Cortex of kidney (tissue), 1 donor: ENCODE data around the gene LRRC27.

Experiments used
- DNase-seq: peaks from one replicate; lab custom pipeline; 2025; lab: John Stamatoyannopoulos, UW

The LRRC27 gene

DNA sequence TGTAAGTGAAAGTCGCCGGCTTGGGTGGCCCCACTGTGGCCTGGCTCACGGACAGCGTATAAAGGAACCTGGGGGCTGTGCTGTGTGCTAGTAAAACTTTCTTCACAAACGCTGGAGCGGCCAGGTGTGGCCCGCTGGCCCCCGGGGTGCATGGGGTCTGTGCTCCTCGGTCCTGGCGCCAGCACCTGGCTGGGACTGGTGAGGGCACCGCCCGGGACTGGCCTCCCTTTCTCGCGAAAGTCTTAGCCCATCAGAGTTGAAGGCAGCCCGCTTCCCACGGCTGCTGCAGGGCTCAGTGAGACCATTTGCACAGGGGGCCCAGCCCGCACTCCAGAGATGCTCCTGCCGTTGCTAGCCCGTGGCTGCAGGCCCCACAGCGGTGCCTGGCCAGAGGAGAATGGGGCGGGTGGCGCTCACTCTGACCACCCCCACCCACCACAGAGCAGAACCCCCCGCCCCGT, 70.8 kb downstream of the LRRC27 start:
- no peak for DNase-seq

DNA sequence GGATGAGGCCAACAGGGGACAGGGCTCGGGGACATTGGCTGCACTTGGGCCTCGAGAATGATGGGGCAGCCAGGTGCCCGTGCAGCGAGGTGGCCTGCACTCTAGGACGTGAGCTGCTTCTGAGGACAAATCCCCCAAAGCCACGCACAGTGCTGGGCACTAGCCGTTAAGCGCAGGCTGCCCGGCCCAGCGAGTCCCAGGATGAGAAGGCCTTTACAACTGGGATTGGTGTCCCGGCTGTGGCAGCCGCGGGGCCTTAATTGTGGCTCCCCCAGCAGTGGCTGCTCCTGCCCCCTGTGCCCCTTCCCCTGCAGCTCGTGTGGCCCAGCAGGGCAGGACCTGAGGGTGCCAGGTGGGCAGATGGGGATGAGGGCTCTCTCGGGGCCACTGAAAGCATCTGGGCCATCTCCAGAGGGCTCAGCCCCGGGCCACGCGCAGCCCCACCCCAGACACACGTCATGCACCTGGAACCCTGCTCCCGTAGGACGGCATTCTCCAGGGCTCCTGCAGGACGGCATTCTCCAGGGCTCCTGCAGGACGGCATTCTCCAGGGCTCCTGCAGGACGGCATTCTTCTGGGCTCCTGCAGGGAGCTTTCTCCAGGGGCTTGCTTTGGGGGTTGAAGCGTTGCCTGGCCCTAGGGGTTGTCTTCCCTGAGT, 71.6 kb downstream of the LRRC27 start:
- DNase-seq: no peak

DNA sequence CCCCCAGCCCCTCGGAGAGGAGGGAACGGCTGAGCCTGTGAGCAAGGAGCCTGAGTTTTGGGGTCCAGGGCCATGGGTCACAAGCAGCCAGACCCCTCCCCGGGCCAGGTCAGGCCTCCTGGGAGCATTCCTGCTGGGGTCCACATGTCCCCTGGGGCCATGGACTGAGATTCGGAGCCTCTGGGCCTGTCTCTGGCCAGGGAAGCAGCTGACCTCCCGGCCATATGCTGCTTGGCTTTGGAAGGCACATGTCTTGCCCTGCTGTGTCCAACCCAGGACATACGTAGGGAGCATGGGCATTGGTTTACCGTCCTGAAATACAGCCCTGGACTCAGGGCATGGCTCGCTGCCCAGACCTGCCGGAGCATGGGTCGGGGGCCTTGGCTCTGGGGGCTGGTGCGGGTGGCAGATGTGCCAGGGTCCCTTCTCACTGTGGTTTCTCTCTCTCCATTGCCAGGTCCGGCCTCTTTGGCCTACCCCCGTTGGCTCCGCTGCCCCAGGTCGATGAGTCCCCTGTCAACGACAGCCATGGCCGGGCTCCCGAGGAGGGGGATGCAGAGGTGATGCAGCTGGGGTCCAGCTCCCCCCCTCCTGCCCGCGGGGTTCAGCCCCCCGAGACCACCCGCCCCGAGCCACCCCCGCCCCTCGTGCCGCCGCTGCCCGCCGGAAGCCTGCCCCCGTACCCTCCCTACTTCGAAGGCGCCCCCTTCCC, 72.3 kb downstream of the LRRC27 start:
- DNase-seq: no peak

DNA sequence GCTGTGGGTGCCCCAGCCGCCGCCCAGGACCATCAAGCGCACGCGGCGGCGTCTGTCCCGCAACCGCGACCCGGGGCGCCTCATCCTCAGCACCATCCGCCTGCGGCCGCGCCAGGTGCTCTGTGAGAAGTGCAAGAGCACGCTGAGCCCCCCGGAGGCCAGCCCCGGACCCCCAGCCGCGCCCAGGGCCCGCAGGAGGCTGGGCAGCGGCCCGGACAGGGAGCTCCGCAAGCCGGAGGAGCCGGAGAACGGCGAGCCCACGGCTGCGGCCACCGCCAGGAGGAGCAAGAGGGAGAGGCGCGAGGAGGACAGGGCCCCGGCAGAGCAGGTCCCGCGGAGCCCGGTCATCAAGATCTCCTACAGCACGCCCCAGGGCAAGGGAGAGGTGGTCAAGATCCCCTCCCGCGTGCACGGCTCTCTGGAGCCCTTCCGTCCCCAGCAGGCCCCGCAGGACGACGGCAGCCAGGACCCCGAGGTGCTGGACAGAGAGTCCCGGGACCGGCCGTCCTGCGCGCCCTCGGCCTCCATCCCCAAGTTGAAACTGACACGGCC, 73.0 kb downstream of the LRRC27 start:
- no peak for DNase-seq

DNA sequence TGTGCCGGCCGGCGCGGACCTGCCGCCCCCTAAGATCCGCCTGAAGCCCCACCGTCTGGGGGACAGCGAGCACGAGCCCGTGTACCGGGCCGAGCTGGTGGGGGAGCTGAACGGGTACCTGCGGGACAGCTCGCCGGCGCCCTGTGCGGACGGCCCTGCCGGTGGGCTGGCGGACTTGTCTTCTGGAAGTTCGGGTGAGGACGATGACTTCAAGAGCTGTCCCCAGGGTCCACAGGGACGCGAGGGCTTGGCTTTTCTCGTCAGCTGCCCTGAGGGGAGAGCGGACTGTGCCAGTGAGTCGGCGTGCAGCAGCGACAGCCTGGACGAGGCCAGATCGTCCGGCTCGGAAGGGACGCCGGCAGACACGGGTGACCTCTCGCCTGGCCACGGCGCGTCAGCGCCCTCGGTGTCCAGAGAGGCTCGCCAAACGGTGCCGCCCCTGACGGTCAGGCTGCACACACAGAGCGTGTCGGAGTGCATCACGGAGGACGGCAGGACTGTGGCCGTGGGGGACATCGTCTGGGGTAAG, 73.5 kb downstream of the LRRC27 start:
- no peak for DNase-seq

DNA sequence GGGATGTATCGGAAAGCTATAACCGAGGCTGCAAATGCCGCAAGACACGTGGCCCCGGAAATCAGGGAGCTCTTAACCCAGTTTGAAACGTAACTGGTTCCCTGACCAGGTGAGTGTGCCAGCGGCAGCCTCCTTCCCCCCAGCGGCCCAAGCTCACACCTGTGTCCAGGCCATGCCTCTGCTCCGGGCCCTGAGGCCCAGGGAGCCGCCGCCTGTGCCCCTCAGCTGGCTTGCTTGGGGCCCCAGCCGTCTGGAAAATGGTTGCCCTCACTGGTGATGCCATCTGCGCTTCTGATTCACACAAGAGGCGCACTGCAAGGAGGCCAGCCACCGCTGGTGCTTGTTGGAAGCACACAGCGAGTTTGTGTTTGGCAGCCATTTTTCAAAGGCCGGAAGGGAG, 74.2 kb downstream of the LRRC27 start:
- no peak for DNase-seq

DNA sequence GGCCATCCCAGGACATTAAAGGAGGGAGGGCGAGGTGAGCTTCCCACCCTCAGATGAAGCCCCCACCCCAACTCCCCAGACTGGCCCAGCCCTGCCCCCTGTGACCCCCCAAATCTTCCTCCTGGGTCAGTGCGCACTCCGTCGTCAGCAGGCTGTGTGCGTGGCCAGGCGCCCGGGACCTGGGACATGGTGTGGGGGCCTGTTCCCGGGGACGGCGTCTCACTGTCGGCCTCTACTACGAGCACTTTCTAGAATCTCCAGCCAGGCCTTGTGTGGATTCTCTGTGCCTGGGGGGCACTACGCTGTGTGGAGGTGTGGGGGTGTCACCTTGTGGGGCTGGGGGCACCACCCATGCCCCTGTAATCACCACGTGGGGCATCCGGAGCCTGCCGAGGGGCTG, 74.8 kb downstream of the LRRC27 start:
- DNase-seq: no peak

DNA sequence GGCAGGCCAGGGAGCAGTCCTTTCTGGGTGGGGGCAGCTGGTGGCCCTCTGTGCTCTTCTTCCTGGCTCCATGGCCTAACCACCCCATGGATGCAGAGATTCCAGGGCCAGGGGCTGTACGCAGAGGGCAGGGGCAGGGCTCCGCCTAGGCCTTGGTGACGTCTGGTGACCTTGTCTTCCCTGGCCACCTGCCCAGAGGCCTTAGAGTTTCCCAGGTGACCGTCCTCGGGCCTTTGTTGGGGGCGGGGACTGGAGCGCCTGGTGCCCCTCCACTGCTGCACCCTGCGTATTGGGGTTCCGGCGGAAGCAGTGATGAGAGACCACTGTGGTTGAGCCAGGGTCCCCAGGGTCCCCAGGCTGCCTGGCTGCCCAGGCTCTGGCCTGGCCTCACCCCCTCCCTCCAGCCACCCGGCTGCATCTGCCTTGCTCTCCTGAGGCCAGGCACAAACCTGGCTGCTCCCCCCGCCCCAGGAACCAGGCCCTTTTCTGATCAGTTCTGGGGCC, 75.3 kb downstream of the LRRC27 start:
- no peak for DNase-seq

DNA sequence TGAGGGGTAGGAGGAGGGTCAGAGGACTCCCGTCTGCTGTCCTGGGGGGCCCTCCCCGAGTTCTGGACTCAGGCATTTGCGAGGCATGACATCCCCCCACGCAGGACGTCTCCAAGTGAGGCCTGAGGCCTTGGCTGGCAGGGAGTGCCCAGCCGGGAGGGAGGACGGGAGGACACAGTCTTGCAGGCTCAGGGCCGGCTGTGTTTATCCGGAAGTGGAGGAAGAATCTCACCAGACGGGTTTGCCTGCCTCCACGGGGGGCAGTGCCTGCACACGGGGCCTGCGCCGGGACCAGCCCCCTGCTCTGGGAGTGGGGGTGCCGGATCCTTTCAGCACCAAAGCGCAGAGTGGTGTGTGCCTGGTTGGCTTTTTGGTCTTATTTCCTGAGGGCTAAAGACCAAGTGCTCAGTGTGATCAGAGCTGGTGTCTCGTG, 75.9 kb downstream of the LRRC27 start:
- DNase-seq: no peak

DNA sequence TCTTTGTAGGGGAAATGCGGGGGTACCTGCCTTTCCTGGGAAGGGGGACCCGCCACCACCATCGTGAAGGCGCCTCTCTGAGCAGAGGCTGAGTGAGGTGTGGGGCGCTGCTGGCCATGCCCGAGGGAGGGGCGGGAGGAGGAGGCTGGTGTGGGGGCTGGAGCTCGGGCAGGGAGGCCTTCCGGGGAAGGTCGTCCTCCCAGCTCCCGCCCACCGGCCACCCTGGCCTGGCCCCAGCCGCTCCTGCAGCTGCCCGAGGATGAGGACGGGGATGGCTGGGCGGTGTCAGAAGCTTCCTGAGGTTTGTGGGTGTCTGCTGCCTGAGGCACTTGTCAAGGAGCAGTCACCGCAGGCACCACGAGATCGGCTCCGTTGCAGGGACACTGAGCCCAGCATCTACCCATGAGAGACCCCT, 76.4 kb downstream of the LRRC27 start:
- DNase-seq: no peak

DNA sequence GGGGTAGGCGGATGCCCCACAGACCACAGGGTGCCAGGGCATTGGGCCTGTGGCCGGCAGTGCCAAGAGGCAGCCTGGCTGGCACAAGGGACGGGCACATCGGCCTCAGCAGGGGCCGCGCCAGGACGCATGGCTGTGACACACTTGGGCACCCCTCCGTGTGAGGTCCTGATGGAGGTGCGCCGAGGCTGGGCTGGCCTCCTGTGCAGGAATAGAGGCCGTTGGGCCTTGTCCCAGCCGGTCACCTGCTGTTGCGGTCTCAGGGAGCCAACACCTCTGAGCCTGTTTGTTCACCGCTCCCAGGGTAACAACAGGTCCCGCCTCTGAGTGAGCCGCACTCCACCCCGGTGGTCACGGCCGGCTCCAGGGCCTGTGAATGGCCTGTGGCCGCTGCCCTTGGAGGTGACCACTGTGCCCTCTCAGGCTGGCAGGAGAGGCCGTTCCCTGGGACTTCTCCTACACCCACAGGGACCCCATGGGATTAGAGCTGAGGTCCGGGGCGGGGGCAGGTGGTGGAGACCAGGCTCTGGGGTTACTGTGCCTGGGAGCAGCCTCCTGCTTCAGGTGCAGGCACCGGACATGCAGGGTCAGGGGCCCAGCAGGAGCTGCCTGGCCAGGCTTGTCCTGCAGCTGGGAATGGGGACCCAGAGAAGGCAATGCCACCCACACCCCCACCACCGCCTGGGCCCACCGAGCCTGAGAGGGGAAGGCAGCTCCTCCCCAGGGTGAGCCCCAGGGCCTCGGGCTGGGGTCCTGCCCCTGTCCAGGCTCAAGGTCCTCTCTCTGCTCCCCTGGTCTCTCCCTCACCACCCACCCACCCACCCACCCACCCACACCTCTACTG, 77.1 kb downstream of the LRRC27 start:
- no peak for DNase-seq

DNA sequence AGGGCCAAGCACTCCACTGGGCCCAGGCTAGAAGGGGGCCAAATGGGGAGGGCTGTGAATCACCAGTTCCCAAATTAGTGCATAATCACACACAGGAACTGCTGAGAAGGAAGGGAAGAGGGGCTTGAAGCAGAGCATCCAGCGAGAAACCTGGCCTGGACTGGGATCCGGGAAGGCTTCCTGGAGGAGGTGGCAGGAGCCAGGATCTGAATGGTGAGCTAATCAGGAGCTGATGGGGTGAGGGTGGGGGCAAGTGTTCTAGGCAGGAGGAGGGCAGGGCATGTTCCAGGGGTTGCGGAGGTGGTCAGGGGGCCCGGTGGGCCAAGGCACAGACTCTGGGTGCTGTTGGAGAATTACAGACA, 77.7 kb downstream of the LRRC27 start:
- DNase-seq: no peak

DNA sequence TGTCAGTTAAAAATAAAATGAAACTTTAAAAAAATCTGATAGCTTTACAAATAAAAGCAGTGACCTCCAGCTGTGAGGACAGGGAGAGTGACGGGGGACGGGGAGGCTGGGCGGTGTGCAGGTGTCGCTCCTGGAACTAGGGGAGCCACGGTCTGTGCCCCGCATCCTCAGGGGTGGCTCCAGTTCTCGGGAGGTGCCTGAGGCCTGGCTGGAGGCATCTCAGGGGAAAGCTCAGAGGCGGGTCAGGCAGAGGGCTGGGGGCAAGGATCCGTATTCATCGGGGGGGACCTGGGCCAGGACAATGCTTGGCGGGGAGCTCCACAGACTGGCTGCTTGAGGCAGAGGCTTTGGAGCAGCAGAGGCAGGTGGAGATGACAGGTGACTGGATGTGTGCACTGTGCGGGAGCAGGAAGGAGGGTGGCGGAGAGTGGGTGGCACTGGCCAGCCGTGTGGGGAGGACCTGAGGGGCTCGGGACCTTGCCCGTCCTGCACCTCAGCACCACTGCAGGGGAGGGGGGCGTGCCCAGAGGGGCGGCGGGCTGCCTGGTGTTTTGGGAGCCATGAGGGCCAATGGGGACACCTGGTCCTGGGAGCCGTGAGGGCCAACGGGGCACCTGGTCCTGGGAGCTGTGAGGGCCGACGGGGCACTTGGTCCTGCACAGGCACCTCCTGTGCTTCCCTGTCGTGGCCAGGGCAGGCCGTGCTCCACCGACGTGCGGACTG, 78.2 kb downstream of the LRRC27 start:
- no peak for DNase-seq

DNA sequence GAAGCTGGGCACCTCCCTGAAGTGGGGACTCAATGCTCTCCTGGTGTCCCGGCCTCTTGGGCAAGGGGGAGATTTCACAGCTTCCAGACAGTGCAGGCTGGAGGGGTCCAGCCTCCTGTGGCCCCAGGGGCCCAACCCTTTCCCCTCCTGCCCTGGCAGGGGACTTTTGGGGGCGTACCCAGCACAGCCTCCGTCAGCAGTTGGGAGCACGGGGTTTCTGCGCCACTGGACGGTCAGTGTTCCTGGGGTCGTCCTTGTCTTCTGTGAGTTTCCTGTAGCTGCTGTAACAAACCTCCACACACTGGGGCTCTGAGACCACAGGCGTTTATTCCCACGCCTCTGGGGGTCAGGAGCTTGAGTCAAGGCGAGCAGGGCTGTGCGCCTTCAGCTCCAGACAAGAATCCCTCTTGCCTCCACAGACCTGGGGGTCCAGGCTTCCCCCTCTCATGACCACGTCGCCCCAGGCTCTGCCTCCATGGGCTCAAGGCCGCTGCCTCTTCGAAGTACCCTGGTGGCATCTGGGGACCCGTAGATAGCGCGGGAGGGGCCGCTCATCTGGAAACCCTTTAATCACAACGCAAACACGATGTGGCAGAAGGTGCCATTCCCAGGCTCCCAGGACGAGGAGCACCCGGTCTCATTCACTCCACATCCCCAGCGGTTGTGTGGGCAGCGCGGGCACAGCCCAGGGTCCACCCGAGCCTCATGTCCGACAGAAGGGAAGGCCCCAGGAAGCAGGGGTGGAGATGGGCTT, 79.0 kb downstream of the LRRC27 start:
- DNase-seq: no peak

DNA sequence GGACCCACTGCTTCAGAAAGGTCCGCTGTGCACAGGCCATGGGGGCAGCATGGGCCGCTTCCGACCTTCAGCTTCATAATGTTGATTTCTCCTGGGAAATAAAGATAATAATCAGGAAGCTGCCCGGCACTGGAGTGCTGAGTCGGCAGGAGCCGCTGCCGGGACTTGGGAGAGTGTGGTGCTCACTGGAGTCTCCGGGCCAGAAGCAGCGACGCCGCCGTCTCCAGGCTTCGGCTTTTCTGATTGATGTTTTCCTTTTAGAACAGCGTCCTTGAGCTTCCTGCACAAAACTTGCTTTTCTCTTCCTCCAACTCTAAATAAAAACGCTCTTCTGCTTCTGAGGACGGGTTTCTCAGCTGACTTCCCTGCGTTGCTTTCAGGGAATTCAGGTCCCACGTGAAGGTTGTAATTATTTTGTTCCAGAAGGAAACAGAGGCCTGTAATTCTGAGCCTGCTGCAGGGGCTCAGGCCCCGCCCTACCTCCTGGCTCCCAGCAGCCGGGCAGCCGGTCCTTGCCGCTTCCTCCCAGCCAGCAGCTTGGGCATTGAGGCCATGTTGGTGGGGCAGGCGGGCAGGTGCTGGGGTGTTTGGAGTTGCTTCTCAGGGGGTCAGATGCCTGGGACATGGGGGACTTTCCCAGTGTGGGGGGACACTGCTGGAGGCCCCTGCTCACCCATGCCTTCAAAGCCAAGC, 79.7 kb downstream of the LRRC27 start:
- DNase-seq: no peak

DNA sequence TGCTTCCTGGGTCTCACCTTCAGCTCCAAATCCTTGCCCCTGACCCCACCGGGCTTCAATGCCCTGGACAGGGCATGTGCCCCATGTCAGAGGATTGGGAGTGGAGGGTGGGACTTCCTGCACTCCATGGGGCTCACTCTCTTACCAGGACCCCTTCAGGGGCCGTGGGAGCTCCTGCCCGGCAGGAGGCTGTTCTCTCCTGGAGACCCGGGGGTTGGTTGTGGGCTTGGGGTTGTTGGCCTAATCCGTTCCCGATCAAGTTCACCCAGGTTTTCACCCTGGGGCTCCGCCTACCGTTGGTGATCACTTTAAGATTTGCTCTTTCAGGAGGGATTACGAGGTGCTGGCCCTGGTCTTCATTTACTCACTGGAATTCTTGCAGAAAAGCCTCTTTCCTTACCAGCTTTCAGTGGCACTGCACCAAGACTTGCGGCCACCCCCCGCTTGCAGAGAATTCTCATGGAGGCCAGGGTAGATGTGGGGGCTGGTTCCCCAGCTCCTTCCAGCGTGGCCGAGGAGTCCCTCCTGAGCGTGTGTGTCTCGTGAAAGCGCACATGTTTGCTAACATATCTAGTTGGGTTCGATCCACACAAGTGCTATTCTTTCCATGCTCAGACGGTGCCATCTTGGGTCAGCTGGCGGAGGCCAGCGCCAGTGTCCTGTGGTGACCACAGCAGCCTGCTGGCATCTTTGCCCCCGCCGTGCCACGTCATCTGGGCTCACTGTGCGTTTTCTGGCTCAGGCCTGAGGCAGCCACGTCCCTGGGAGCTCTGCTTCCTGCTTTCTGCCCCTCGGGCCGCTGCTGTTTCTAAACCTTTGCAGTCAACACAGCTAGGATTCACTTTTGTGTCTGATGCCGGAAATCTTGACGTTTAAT, 80.6 kb downstream of the LRRC27 start:
- DNase-seq: no peak

DNA sequence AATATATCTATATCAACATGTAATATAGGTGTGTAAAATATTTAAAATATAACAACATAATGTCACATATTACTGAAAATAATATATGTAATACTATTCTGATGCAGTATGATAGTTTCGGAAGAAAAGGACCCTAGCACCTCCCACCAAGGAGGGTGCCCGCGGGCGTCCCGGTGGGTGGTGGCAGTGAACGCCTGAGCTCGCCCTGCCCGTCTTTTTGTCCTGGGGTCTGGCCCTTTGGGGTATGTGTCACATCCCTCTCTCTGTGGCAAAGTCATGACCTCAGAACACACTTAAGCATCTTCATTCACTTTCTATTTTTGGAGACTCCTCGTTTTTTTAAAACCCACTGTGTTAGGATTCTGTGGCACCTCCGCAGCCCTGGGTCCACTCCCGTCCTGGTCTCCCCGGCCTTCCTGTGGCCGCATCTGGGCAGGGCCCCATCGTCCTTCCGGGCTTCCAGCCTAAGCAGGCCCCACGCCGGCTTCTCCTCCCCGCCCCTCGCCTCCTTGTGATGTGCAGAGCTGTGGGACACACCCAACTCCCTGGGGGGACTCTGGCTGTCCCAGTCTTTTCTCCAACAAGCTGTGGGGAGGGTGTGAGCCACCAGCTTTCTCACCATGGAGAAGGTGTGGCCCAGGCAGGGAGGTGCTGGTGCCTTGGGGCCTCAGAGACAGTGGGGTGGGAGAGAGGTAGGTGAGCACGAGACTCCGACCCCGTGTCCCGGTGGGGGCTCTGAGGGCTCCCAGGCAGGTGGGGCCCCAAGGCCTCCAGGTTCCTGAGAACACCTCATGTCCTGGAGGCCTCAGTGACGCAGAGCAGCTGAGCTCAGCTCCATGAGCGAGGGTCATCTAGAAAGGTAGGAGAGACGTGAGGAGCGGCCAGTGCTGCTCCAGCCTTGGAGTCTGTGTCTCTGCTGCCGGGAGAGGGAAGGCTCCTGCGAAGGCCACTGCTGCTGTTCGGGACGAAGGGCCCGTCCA, 81.5 kb downstream of the LRRC27 start:
- no peak for DNase-seq
